RCC 7860 (cell line): ENCODE measurements around the gene FOXL1.
A peak's percentile ranks its signal among the peaks of the same experiment; 100 is the strongest.

Experiments
- DNase-seq: peaks from one replicate; pipeline ENCODE4 v3.0.0-alpha.2; 2015; ENCODE audit warnings: low spot score
- FAIRE-seq: peaks from 2 replicates; lab custom pipeline; 2012; peaks lifted over from hg19 to GRCh38; lab: Jason Lieb, UNC

Gene FOXL1

DNA sequence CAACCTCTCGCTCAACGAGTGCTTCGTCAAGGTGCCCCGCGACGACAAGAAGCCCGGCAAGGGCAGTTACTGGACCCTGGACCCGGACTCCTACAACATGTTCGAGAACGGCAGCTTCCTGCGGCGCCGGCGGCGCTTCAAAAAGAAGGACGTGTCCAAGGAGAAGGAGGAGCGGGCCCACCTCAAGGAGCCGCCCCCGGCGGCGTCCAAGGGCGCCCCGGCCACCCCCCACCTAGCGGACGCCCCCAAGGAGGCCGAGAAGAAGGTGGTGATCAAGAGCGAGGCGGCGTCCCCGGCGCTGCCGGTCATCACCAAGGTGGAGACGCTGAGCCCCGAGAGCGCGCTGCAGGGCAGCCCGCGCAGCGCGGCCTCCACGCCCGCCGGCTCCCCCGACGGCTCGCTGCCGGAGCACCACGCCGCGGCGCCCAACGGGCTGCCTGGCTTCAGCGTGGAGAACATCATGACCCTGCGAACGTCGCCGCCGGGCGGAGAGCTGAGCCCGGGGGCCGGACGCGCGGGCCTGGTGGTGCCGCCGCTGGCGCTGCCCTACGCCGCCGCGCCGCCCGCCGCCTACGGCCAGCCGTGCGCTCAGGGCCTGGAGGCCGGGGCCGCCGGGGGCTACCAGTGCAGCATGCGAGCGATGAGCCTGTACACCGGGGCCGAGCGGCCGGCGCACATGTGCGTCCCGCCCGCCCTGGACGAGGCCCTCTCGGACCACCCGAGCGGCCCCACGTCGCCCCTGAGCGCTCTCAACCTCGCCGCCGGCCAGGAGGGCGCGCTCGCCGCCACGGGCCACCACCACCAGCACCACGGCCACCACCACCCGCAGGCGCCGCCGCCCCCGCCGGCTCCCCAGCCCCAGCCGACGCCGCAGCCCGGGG lies 10.4 kb upstream of the FOXL1 start:
- DNase-seq (no peak), FAIRE-seq (no peak)

DNA sequence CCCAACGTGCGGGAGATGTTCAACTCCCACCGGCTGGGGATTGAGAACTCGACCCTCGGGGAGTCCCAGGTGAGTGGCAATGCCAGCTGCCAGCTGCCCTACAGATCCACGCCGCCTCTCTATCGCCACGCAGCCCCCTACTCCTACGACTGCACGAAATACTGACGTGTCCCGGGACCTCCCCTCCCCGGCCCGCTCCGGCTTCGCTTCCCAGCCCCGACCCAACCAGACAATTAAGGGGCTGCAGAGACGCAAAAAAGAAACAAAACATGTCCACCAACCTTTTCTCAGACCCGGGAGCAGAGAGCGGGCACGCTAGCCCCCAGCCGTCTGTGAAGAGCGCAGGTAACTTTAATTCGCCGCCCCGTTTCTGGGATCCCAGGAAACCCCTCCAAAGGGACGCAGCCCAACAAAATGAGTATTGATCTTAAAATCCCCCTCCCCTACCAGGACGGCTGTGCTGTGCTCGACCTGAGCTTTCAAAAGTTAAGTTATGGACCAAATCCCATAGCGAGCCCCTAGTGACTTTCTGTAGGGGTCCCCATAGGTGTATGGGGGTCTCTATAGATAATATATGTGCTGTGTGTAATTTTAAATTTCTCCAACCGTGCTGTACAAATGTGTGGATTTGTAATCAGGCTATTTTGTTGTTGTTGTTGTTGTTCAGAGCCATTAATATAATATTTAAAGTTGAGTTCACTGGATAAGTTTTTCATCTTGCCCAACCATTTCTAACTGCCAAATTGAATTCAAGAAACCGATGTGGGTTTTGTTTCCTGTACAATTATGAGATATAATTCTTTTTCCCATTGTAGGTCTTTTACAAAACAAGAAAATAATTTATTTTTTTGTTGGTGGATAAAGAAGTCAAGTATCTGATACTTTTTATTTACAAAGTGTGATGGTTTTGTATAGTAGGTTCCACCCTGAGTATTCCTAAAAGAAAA lies 9.4 kb upstream of the FOXL1 start:
- FAIRE-seq = no peak

DNA sequence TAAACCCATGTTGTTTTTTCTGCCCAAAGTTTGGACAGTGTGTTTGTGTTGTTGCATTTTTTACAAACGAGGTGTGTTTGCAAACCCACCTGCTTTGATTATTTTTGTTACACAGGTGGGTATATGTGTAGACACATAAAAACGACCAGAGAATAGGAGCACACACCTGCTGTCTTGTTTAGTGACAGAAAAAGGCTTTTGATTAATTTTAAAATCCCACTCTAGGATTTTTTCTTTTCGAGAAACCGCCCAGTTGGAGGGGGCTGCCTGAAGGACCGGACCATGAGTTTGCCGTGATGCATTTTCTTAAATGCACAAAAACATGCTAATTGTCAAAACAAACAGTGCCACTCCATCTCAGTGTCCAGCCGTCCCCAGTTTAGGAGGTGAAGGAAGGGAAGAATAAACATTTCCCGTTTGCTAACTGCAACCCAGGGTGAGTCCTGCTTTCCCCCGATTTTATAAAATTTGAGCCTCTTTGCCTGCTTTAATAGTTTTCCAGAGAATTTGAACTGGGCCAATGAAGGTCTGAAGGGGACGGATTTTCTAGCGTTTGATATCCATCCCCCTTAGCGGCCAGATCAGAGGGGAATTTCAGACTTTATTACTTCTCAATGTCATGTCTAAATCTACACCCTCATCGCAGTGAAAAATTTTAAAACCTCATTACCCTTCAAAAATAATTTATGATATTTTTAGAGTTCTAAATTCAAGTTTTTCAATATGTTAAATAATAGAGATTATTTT lies 8.5 kb upstream of the FOXL1 start:
- DNase-seq = no peak
- no peak for FAIRE-seq

More for the DNA sequence above, 9.4 kb upstream of the FOXL1 start:
- no peak for DNase-seq

DNA sequence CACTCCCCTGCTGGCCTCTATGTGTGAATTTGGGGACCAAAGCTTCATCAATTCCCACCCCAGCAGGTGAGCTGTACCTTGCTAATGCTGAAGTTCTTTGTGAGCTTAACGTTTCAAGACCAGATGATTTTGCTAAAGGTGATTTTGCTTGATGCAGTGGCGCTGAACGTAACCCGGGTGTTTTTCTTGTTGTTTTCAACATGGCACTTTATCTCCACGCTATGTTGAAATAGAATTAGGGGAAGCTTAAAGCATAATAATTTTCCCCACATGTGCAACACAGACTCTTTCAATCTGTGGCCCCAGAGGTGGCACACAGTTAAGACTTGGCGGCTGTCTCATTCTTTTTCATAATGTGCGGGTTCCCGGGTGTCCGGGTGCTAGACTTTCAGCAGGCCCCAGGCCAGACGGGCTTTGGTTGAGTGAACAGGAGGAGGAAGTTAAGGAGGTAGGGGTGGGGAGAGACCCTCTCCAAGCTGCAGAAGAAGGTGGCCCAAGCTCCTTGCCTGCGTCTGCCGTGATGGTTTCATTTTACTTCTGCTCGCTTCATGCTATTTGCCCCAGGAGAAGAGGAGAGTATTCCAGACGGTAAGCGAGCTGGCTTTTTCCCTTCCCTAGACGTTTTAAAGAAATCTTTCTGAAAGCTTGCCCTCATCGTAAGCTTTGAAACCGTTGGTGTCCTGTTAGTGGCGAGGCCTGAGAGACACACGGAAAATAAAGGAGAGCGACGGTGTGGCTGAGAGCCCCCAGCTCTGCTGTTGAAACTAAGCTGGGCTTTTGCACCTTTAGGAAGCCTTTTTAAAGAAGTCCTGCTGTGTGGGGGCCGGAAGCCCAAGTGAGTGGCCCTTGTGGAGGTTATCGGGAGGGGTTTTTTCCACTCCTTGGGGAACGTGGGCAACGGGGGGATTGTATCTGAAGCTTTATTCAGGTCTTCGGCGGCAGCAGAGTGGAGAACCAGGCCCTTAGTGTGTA lies 7.5 kb upstream of the FOXL1 start:
- no peak for FAIRE-seq
- DNase-seq = no peak

DNA sequence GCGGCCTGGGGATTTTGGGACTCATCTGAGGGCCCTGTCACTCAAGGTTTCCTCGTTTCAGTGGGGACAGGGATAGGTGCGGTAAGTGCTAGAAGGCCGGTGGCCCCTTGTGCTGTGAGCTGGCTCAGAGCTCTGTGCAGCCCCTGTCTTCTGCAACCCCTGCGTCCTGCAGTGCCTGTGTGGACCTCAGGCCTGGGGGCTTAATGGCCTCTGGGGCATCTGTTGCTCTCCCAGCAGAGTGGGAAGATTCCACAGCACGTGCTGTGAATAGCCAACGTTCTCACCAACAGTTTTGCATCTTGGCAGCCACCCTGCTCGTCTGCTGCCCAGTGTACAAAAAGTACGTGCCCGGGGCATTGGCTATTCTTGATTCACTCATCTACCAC lies 6.8 kb upstream of the FOXL1 start:
- FAIRE-seq (no peak), DNase-seq (no peak)

DNA sequence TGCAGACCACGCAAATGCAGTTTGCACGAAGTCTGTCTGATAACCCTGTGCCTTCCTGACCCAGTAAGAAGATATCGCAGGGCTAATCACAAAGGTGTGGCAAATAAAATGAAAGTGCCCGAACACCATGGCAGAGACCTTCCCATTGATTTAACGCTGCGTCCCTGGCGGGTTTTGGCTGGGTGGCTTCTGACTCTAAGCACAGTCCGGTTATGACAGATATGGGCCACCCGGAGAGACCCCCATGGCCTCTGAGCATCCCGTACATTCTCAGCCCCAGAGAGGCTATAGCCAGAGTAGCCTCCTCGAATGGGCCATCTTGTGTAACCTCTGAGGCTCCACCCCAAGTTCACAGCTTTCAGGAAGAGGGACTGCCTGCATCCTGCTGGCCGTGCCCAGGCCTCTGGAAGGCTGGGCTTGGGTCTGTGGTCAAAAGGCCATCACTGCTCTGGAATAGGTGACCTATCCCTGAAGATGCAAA lies 6.3 kb upstream of the FOXL1 start:
- FAIRE-seq (no peak), DNase-seq (no peak)

DNA sequence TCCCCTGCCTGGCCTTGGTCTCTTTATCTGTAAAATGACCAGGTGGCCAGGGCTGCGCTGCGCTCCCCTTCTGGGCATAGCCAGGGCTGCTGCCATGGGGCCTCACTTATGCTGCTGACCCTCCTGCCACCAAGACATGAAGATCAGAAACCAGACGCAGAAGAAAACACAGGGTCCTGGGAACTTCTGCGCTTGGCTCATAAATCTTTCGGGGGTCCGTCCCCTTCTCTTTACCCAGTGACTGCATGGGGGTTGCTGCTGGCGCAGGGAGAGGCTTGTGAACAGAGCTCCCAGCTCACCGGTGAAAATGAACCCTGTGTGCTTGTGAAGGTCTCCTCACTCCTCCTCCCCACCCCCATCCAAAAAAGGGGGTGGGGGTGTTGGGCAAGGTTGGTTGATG lies 5.7 kb upstream of the FOXL1 start:
- DNase-seq (no peak), FAIRE-seq (no peak)

DNA sequence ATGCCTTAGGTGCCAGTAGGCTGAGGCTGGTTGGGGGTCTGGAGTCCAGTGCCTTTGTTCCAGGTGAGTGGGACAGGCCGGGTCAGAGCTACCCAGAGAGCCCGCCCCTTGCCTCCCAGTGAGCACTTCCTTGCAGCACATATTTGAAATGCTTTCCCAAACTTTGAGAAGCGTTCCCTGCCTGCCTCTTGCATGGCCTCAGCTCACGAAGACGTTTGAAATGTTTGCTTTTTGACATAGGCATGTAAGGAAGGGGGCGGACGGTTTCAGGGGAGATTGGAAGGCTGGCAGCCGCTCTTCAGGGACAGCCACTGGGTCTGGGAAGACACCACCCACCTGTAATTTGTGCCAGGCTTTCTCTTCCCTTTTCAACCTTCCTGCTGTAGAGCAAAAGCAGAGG lies 5.1 kb upstream of the FOXL1 start:
- no peak for FAIRE-seq

DNA sequence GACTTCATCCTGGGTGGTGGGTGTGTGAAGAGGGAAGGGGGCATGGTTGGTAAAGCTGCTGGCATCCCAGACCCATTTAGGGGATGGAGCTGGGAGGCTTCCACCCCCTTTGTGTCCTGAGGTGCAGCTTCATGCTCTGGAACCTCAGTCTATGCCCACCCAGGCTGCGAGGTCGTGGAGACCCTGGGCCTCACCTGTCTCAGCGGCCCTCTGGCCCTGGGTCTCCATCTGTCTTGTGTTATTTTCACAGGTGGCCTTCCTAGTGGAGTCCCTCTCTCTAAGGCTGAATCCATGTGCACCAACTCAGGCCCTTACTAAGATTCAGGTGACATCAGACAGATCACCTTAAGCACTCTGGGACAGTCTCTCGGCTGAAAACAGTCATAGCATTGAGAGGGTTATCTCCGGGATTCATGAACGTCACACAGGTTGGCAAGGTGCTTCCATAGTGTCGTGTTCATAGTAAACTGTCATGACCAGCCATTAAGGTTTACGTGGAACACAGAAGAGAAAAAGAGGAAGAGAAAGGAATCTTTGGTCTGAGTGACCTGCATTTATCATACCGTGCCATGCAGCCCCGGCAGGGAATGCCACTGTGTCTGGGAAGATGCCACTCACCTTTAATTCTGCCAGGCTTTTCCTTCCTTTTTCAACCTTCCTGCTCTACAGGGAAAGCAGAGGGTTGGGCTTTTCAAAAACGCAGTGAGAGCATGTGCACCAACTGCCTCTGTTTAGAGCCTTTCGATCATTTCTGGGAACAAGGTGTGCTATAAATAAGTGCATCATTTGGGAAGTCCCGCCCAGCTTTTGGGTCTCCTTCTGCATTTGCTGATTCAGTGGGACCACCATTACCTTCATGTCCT lies 4.5 kb upstream of the FOXL1 start:
- DNase-seq = no peak
- FAIRE-seq = no peak

More for the DNA sequence above, 5.1 kb upstream of the FOXL1 start:
- no peak for DNase-seq

DNA sequence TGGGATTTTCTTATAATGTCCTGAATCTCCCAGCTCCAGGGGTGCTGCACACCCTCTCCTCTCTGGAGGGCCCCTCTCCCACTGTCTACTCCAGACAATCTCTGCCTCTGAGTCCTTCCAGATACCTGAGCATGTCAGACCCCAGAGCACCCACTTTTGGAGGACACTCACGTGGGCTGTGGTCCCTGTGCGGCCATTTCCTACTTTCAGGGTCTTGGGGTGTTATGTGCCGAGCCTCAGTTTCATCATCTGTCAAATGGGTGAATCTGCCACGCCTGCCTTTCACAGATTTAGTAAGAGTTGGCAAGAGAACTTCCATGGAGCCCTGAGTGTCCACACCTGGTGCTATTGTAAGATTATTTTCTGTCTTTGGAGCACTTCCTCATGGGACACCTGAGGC lies 3.7 kb upstream of the FOXL1 start:
- no peak for FAIRE-seq

DNA sequence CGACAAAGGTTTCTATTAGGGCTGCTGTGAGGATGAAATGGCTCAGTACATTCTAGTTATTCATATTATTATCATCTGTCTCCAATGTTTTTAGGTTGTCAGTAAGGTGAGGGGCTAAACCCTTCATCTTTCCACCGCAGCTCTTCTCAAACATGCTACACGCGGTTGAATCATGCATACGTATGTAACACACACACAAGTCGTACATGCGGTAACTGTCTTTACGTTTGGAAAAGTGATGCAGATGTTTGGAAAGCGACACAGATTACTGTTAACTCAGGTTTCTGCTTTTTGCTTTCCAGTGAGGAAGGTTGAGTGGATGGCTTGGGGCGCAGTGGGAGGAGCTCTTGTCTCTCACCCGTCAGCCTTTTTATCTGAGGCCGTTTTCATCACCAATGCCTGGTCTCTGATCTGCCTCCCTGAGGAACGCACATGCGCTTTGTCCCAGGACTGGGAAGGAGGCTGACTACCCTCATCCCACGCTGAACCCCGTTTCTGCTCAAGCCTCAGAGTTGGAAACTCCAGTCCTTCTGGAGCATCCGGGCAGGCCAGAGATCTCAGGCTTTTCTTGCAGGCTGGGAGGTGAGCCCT lies 3.2 kb upstream of the FOXL1 start:
- no peak for FAIRE-seq
- no peak for DNase-seq

More for the DNA sequence above, 3.7 kb upstream of the FOXL1 start:
- no peak for DNase-seq

DNA sequence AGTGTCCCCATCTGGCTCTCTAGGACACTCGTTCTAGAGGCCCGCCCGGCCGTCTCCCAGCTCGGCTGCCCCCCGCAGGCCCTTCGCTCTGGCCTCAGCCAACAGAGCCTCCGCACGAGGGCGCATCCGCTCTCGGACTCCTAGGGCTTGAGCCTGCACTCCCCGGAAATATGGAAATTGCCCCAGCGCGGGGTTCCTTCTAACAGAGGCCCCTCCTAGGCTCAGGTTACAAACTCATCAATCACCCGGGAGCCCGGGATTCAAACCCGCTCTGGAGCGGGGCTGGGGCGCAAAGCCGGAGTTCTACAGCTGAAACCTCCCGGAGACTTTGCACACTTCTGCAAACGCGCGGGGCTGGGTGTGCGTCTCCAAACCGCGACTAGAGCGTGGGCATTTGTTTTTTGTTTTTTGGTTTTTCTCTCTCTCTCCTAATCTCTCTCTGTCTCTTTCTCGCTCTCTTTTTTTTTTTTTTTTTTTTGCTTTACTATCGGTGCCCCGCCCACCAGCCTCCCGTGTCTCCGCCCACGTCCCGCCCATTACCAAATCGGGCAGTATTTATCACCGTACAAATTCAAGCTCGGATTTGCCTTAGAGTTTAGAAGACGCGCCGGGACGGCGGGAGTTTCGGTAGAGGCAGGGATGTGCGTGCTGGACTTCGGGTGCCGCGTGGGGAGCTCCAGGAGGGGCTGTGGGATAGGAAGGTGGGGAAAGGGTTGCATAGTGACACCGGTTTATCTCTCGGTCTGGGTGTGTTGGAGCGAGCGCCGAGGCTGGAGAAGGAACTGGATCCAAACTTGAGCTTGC lies 2.4 kb upstream of the FOXL1 start:
- peak; percentile 79 for FAIRE-seq
- DNase-seq = peak; percentile 88

DNA sequence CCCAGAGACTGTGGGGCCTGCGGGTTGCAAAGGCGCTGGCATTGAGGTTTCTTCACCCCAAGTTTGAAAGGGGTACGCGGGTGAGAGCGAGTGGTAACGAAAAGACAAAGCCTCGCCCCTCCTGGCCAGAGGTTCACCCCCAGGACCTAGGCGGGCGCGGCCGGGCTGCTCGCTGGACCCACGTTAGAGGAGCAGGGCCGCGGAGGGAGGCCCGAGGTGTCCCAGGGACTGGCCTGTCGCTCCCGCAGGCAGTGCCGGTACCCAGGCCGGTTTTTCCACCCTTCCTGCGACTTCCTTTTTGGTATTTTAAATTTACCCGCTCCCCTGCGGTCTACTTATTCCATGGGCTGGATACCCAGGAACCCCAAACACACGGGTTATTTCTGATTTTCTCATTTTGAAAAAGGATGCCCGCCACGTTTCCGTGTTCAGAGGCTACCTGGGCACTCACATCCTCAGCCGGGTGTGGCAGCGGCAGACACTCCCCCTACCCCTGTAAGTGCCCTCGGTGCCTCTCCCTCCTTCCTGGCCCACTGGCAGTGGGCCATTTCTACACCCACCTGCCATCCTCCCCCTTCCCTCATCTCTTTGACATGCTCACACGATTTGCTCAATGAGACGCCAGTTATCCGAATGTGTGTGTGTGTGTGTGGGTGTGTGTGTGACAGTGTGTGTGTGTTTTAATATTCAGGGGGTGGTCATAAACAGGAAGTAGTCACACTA lies 1.6 kb upstream of the FOXL1 start:
- peak; percentile 25 for DNase-seq

DNA sequence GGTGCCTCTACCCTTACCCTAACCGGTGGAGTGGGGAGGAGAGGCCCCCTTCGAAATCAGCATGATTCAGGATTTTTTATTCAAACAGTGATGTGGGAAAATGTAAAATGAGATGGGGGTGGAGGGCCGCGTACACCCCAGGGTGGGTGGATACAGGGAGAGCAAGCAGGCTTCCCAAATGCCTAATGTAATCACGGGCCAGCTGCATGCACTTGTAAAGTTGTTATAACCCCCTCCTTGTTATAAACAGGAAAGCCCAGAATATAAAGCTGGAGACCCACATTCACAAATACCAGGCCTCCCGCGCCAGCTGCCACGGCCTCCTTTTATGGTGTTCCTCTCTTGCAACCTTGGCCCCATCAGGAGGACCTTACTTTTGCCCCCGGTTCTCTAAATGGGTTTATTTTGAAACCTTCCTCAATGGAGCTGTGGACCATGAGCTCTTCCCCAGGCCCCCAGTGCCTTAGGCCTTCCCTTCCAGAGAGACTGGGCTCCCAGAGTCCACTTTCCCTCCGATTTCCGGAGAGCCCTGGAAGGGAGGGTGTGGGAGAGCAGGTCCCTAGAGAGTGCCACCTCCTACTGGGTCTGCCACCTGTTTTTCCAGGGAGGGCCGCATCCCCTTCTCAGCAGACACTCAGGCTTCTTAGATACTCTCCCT lies 906 bp upstream of the FOXL1 start:
- FAIRE-seq (no peak), DNase-seq (no peak)

More for the DNA sequence above, 1.6 kb upstream of the FOXL1 start:
- FAIRE-seq = no peak

DNA sequence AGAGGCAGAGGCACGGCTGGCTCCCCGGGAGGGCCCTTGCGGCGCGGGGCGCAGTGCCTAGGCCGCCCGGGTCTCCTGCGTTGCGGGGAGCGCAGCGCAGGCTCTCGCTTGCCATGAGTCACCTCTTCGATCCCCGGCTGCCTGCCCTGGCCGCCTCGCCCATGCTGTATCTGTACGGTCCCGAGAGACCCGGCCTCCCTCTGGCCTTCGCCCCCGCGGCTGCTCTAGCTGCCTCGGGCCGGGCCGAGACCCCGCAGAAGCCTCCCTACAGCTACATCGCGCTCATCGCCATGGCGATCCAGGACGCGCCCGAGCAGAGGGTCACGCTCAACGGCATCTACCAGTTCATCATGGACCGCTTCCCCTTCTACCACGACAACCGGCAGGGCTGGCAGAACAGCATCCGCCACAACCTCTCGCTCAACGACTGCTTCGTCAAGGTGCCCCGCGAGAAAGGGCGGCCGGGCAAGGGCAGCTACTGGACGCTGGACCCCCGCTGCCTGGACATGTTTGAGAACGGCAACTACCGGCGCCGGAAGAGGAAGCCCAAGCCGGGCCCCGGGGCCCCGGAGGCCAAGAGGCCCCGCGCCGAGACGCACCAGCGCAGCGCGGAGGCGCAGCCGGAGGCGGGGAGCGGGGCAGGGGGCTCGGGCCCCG lies 390 bp downstream of the FOXL1 start:
- DNase-seq (no peak), FAIRE-seq (no peak)
